ENCODE measurements around the gene PCDHGB3. TPM values are rescaled to one million over a fixed set of nuclear protein-coding genes. Genes with fewer than 3 reads are reported as not detected.

Gene PCDHGB3
- total and polyA plus RNA-seq, 9 of the 15 experiments (the other 6 are each of a cell fraction or from before 2014, with no cell fraction given): 0.05 to 0.19 (median 0.11) TPM; not detected in 2

- Histone ChIP-seq H3K27ac (ENCODE audit: extremely low read depth, low read depth, low read length) (no peak overlapping the region), H4K20me1 (replicated peaks; ENCODE audit: control insufficient read depth, insufficient read depth, low read length) (no peaks in the 10 kb centered on the region), H3K9ac (ENCODE audit: insufficient read depth in 1 of 2, low read depth in 2 of 2, low read length in 2 of 2) (no peak overlapping the region), H3K36me3 (ENCODE audit: control insufficient read depth, insufficient read depth, low read length) (no peaks in the 10 kb centered on the region), H3K27me3 (ENCODE audit: control insufficient read depth in 2 of 2, insufficient read depth in 2 of 2, low read length in 2 of 2) (peaks cover 0 to 29% of the 10 kb centered on the region in 2 experiments; a peak in 3 of 5 replicates), H3K4me2 (ENCODE audit: insufficient read depth, low read length) (no peak overlapping the region; the same call in 1 of the 2 replicates), H3K4me3 (no peak overlapping the region), H3K9me3 (replicated peaks; ENCODE audit: control insufficient read depth, insufficient read depth, low read depth, low read length) (no peaks in the 10 kb centered on the region), H3K4me1 (replicated peaks in 1 of 2; ENCODE audit: control insufficient read depth in 2 of 2, insufficient read depth in 2 of 2, low read length in 2 of 2) (peaks cover 0 to 13% of the 10 kb centered on the region in 2 experiments; a peak in 1 of 5 replicates), H3K79me2 (ENCODE audit: control insufficient read depth, insufficient read depth, low read length) (no peaks in the 10 kb centered on the region), H3K9me1 (ENCODE audit: control insufficient read depth, insufficient read depth, low read length) (no peaks in the 10 kb centered on the region), H2AFZ (ENCODE audit: low read depth, low read length) (no peak overlapping the region)
- ChIA-PET CTCF (ENCODE audit: low intra/inter-chr PET ratio) (no interaction called here), POLR2A (no interaction called here)
- intact Hi-C loops (cut with micrococcal nuclease) (no loop called here), in situ Hi-C loops (cut with MboI) (no loop called here)
- TF ChIP-seq GATA2 (CRISPR knock-in tag; IDR thresholded peaks at IDR 0.05): no peak
- TF ChIP-seq MGA (IDR thresholded peaks at IDR 0.05): peak; percentile 18; the same call in 1 of the 2 replicates
- TF ChIP-seq, protein P1, sequence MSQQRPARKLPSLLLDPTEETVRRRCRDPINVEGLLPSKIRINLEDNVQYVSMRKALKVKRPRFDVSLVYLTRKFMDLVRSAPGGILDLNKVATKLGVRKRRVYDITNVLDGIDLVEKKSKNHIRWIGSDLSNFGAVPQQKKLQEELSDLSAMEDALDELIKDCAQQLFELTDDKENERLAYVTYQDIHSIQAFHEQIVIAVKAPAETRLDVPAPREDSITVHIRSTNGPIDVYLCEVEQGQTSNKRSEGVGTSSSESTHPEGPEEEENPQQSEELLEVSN (IDR thresholded peaks at IDR 0.05; ENCODE audit: borderline replicate concordance in 1 of 2, extremely low read depth in 1 of 2, insufficient read depth in 1 of 2, insufficient read length in 1 of 2, low read depth in 1 of 2, low read length in 1 of 2, poor library complexity in 1 of 2, severe bottlenecking in 1 of 2): peak; percentile 22 to 68
- FAIRE-seq: no peak
- no TSS peak for BruUV-seq (replicated peaks)
- no peak for DNase-seq (ENCODE audit: extremely low read depth in 1 of 4, low spot score in 3 of 4)
- 18% methylated on average over 21 of the region's 21 CpGs for WGBS (ENCODE audit: insufficient coverage, low coverage, missing lambda C conversion rate)
- ATAC-seq: no peak
Measured at GRCh38 chr5:141393267-141393666, 23.2 kb downstream of the PCDHGB3 start.

All from K562 (cell line).